M059J (cell line): ENCODE data around the gene CATSPER1. TPM values are rescaled to one million over a fixed set of nuclear protein-coding genes. Genes with fewer than 3 reads are reported as not detected.
"Not testable (repeated sequence)": the region's sequence is repeated elsewhere in the genome, so short reads cannot be mapped to it uniquely, and the experiment has no call there.

ENCODE experiments used
- DNase-seq: peaks from one replicate; pipeline ENCODE4 v3.0.0-alpha.2; 2012; ENCODE audit warnings: low read depth
- total RNA-seq: library from RNA; depleted of rRNA; stranded (reverse); fragments of >200 nt; shearing (Covaris generic); gene quantifications from 2 replicates; pipeline ENCODE4 v1.2.3, GENCODE V29; 2014

Gene CATSPER1
- total RNA-seq, 1 experiment from 2014 or later: 1.6 TPM

DNA sequence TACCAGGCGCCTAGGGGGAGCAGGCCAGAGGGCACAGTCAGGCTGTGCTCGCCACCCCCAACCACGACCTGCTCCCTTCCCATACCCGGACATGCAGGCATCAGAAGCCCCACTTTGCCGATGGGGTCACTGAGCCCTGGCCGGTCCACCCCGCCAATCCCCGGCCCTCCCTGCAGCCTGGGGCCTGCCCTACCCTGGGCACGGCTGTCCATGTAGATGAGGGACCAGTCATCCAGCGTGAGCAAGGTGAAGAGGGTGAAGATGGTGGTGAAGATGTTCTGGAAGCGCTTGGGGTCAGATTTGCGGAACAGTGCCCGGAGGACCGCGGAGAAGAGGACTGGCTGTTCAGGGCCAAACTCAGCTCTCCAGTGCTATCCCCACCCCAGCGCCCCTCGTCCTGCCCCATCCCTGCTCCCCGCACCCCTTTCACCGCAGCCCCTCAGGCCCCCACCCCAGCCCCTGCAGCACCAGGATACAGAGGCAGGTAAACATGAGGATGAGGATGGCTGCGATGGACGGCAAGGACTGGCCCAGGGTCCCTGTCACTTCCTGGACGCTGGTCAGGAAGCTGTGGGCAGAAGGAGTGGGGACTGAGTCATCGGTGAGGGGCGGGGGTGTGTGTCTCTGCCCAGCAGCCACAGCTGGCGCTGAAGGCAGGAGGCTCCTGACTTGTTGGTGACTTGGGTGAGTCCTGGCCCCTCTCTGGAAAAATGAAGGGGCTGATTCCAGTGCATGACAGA is 5.5 kb downstream of the CATSPER1 start:
- peak; percentile 91 for DNase-seq

DNA sequence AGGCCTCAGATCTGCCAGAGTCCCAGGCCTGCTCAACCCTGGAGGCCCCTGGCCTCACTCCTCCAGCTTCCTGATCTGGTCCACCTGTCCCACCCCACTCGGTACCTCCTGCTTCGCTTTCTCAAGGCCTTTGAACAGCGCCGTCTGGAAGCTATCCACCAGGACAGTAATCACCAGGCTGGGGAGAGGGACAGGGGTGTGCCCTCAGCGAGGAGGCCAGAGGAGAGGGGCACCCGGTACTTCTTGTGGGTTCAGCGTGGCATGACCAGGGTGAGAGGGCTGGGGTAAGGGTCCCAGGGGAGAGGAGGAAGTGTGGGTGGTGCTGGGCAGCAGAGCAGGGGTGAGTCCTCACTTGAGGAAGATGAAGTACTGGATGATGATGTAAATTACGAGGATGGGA is 6.1 kb downstream of the CATSPER1 start:
- DNase-seq: no peak

DNA sequence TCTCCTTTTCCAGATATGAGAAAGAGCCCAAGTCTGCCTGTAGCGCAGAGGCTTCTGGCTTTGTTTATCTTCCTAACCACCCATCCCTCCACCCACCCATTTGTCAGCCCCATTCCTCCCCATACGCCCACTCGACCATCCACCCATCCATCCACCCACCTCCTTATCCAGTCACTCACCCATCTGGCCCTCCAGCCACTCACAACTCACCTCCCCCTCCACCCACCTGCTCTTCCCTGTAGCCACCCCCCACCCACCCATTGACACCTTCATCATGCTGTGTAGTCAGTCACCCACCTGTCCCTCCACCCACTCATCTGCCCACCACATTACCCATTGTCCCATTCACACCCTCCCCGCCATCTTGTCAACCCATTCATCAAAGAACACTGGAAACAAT is 9.0 kb downstream of the CATSPER1 start:
- no peak for DNase-seq

DNA sequence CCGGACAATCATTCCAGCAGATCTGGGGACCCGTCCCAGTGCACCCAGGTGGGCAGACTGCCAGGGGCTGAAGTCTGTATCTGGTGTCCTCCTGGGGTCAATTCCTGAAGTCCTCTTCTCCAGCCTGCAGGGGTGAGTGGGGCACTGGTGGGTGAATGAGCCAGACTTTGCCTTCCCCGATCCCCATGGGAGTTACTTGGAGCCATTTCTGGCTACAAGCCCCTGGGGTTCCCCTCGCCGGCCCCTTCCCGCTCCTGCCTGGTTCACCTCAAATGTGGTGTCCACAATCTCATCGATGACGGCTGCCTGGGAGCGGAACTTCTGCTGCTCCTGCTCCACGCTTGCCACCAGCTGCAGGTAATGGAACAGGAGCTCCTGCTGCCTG is 9.5 kb downstream of the CATSPER1 start:
- DNase-seq: no peak

DNA sequence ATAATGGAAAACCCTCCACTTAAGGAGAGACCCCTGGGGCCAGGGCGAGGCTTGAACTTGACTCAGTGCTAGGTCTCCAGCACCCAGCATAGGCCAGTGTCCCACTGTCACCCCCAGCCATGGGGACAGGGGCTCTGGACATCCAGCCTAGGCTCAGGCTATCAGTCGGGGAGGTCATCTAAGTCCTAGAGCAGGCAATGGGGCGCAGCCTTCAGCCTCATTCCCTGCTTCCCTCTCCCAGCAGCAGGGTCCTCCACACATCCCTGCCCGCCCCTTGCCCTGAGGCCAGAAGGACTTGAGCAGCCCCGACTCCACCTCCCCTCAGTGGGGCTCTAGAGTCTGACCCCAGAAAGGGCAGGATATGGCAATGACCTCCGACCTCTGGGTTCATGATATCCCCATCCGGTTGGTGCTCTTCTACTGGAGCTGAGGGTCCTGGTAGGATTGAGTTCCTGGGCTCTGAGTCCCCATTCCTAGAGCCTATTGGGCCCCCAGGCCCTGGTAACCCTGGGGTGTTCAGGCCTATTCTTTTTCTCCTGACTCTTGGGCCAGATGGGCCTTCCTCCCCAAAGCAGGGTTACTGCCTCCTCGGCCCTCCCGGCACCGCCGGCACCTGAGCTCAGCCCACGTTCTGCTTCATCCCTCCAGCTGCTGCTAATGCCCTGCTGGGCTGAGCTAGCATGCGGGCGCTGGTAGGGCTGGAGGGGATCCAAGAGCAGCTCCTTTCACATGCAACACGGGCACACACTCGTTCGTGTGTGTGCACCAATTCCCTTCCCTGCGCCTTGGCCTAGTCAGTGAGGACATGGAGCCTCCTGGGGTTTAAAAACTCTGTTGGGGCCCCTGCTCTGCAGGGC is 10.1 kb downstream of the CATSPER1 start:
- DNase-seq: no peak

DNA sequence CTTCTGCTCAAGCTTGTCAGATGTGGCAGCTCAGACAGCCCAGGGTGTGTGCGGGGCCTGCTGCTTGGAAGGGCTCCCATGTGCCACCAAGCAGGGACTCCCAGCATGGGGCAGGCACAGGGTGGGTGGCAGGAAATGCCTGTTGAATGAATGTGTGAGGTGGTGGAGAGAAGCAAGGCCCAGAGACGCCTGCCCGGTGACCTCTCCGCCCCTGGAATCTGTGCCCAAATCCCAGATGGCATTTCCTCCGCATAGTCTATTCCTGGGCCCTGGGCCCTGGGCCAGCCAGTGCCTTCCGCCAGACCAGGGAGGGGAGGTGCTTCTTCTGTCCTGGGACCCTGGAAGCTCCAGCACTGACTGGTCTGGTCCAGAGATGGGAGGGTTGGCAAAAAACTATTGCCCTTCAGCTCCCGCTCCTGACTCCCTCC is 10.8 kb downstream of the CATSPER1 start:
- DNase-seq: peak; percentile 95

DNA sequence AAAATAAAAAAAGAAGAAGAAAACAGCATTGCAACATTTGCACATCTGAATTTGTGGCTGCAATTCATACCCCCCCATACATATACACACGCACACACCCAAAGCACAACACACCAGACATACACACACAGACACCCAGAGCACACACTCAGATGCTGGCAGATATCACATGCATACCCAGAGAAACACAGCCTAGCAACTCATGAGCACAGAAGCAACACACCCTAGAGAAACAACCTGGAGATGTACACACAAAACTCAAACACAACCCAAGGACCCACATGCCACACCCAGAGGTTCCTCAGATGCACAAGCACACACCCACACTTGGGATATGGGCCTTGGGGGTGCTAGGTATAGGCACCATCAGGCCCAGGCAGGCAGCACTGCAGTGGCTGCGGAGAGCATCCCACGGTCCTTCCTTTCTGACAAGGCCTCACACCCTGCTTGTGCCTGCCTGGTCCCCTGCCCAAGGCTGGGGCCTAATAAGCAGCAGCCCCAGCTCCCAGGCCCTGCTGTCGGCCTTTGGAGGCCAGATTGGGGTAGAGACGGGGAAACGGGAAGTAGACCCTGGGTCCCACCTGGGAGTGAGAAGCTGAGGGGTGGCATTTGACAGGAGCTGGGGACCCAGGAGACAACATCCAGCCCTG is 11.3 kb downstream of the CATSPER1 start:
- DNase-seq: no peak

DNA sequence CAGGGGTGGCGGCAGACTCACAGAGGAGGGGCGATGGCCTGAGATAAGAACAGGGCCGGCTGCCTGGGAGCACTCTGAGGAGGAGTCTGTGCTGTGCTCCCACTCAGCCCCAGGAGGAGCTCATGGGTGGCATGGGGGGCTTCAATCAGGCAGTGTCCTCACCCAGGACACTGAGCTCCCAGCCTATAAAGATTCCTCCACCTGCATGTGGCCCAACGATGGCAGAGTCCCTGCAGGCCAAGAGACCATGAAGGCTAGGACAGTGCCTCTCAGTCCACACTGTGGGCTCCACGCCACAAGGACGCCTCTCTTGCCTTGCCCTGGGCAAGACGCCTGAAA is 12.5 kb downstream of the CATSPER1 start:
- no peak for DNase-seq

DNA sequence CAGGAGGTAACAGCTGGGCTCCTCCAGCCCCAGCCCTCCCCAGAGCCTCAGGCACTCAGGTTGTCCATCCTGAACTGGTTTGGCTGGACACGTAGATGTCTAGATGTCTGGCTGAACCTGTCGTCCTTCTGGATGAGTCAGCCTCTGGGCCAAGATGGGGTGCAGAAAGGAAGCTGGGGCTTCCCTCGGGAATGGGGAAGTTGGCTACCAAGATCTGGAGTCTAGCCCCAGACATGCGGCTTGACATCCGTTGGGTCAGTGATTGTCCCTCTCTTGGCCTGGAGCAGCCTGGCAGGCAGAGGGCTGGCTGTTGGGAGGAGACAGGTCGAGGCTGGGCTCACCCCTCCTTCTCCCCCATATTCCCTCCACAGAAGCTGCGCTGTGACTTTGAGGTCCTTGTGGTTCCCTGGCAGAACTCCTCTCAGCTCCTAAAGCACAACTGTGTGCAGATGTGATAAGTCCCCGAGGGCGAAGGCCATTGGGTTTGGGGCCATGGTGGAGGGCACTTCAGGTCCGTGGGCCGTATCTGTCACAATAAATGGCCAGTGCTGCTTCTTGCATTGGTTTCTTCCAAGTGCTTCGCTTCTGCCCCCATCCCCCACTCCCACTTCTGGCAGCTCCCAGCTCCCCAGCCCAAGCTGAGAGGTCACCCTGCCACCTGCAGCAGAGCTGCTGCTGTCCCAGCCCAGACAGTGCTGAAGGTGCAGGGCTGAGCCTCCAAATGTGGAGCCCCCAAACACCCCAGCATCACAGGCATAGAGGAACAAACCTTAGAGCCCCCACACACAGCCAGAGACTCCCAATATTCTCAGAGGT is 13.1 kb downstream of the CATSPER1 start:
- peak; percentile 96 for DNase-seq

DNA sequence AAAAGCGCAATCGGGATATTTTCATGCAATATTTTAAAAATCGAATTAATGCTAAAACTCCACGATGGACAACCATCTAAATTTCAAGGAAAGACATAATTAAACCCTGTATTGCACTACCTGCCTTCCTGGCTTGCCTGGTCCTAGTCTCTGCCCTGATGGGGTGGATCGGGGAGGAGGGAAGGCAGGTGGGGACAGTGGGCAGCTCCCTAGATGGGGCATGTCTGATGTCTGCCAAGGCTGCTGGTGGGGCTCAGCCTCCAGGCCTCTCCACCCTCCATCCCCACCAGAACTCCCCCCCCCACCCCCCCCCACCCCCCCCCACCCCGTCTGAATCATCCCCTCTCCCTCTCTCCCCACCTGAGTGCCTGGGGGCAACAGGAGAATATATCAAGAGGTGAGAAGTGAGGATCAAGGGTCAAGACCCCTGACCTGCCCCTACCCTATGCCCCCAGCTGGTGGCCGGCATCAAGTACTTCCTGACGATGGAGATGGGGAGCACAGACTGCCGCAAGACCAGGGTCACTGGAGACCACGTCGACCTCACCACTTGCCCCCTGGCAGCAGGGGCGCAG is 13.8 kb downstream of the CATSPER1 start:
- peak; percentile 48 for DNase-seq

GRCh38 chr11:66011785-66012303 is 14.4 kb downstream of the CATSPER1 start, which contains the start of gene CST6:
CST6 (plus strand) TSS chr11:66012008; CDS start chr11:66012045, 37 bp downstream.
- no peak for DNase-seq

- DNase-seq: peak; percentile 89
Measured at GRCh38 chr11:66011239-66011784, 15.0 kb downstream of the CATSPER1 start.

- not testable (repeated sequence) for DNase-seq
Measured at GRCh38 chr11:66010036-66010435, 16.2 kb downstream of the CATSPER1 start.

GRCh38 chr11:66008468-66009101 is 17.7 kb downstream of the CATSPER1 start:
- DNase-seq: peak; percentile 78

DNA sequence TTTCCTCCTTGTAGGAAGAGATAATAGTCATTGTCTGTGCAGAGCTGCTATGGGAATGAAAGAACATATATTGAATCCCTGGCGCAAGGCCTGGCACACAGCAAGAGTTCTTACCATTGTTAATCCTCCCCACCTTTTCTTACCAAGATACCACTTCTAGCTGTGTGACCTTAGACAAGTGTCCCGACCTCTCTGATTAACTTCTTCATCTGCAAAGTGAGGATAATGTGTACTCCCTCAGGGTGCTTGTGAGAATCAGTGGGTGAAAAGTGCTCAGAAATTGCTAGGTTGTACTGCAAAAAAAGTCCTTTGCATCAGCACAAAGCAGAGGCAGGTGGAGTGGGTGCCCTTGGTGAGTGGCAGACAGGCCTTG is 18.2 kb downstream of the CATSPER1 start:
- no peak for DNase-seq

- peak; percentile 34 for DNase-seq
Measured at GRCh38 chr11:66007201-66007634, 19.1 kb downstream of the CATSPER1 start.

DNA sequence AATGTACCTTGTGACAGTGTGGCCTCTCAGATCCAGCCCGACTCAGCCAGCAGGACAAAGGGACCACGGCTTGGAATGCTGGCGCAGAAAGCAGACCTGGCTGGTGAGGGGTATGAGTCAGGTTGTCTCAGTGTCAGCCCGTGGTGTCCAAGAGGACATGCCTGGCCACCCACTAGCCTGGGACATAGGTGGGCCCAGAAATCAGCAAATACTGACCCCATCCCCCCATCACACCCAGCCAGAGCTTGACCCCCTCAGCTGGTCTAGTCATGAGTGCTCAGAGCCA is 19.4 kb downstream of the CATSPER1 start:
- DNase-seq: peak; percentile 44

DNA sequence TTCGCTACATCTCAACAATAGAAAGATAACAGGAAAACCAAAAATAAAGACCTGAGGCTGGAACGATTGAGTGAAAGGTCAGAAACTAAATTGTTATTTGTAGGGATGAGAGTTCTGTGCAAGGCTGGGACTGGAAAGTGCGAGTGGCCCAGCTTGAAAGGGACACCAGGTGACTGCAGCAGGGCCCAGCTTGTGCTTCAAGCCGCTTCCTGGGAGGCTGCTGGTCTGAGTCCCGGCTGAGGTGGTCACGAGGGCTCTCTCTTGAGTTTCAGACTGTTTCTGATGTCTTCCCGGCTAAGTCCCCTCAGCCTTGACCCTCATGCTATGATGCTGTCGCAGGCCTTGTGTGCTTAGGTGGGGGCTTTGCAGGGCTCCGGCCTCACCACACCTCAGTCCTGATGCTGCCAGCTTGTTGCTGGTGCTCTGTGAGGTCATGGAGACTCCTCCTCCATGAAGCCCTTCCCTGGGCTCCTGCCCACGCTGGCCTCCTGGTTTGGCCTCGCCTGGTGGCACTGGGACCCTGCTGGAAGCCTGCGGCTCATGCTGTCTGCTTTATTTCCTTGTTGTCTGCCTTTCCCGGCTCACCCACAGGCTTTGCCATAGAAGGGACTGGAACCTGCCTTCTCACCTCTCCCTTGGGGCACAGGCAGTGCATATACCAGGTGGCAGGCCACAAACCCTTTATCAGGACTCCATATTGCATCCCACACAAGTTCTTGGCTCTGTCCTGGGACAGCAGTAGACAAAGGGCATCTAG is 20.0 kb downstream of the CATSPER1 start:
- no peak for DNase-seq

- no peak for DNase-seq
Measured at GRCh38 chr11:66004186-66004585, 22.1 kb downstream of the CATSPER1 start.

DNA sequence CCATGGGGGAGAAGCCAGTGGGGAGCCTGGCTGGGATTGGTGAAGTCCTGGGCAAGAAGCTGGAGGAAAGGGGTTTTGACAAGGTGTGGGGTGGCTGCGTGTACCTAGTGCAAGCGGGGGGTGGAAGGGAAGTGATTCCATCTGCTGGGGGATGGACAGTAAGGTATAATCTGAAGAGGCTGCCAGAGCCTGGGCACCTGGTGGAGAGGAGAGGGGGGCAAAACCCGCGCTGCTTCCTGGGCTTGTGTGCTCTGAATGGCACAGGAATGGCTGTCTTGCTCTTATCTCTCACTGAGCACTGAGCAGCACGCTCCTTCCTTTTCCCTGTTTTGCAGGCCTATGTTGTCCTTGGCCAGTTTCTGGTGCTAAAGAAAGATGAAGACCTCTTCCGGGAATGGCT is 23.0 kb downstream of the CATSPER1 start:
- no peak for DNase-seq
